Glomerular endothelial cell (primary cell): ENCODE data around the gene CASQ2. TPM values are rescaled to one million over a fixed set of nuclear protein-coding genes. Genes with fewer than 3 reads are reported as not detected.
A peak's percentile ranks its signal among the peaks of the same experiment; 100 is the strongest.

ENCODE experiments used
- DNase-seq: peaks from one replicate; pipeline ENCODE4 v3.0.0-alpha.2; 2011; ENCODE audit warnings: low read depth, low spot score; ENCODE audit errors: extremely low read depth
- total RNA-seq: library from RNA; depleted of rRNA; stranded (reverse); fragments of >200 nt; gene quantifications from 2 replicates; pipeline ENCODE4 v1.2.3, GENCODE V29; 2015

Gene CASQ2
- total RNA-seq, 1 donor from 2014 or later: not detected

GRCh38 chr1:115732316-115732715 is 36.2 kb downstream of the CASQ2 start:
- no peak for DNase-seq

- no peak for DNase-seq
Observed at GRCh38 chr1:115729756-115730155, 38.8 kb downstream of the CASQ2 start.

GRCh38 chr1:115728341-115728740 is 40.2 kb downstream of the CASQ2 start:
- DNase-seq: no peak

- DNase-seq: no peak
Observed at GRCh38 chr1:115727706-115728249, 40.7 kb downstream of the CASQ2 start.

GRCh38 chr1:115726570-115726969 is 41.9 kb downstream of the CASQ2 start:
- no peak for DNase-seq

GRCh38 chr1:115726161-115726560 is 42.4 kb downstream of the CASQ2 start:
- no peak for DNase-seq

GRCh38 chr1:115725600-115725999 is 42.9 kb downstream of the CASQ2 start:
- DNase-seq: no peak

- DNase-seq: no peak
Observed at GRCh38 chr1:115723756-115724155, 44.8 kb downstream of the CASQ2 start.

GRCh38 chr1:115722221-115722620 is 46.3 kb downstream of the CASQ2 start:
- DNase-seq: no peak

GRCh38 chr1:115719285-115719684 is 49.2 kb downstream of the CASQ2 start:
- DNase-seq: no peak

GRCh38 chr1:115718011-115718754 is 50.3 kb downstream of the CASQ2 start:
- DNase-seq: no peak

GRCh38 chr1:115717541-115717940 is 51.0 kb downstream of the CASQ2 start:
- no peak for DNase-seq

GRCh38 chr1:115714572-115715141 is 53.9 kb downstream of the CASQ2 start:
- no peak for DNase-seq

GRCh38 chr1:115713906-115714305 is 54.6 kb downstream of the CASQ2 start:
- no peak for DNase-seq

GRCh38 chr1:115712911-115713609 is 55.5 kb downstream of the CASQ2 start:
- DNase-seq: no peak

GRCh38 chr1:115710859-115711624 is 57.5 kb downstream of the CASQ2 start:
- no peak for DNase-seq

GRCh38 chr1:115706587-115707425 is 61.7 kb downstream of the CASQ2 start:
- DNase-seq: peak; percentile 34

GRCh38 chr1:115705963-115706362 is 62.6 kb downstream of the CASQ2 start:
- no peak for DNase-seq

GRCh38 chr1:115705085-115705951 is 63.2 kb downstream of the CASQ2 start:
- DNase-seq: no peak
